Endothelial cell (in vitro differentiated cells): Measurements from ENCODE around the gene CENPM. TPM values are rescaled to one million over a fixed set of nuclear protein-coding genes. Genes with fewer than 3 reads are reported as not detected.

Source experiments
- DNase-seq: peaks from one replicate; pipeline ENCODE4 v3.0.0; 2021; ENCODE audit warnings: low spot score
- H3K27ac Mint-ChIP-seq: one replicate; pipeline ENCODE4 v1.8.0; 2021; ENCODE audit warnings: mixed read lengths, inconsistent platforms; ENCODE audit not compliant: unreplicated experiment
- H3K27me3 Mint-ChIP-seq: one replicate; pipeline ENCODE4 v1.8.0; 2021; ENCODE audit warnings: mild to moderate bottlenecking, moderate library complexity, mixed read lengths, inconsistent platforms; ENCODE audit not compliant: unreplicated experiment
- H3K36me3 Mint-ChIP-seq: one replicate; pipeline ENCODE4 v1.8.0; 2021; ENCODE audit warnings: mild to moderate bottlenecking, low read depth, mixed read lengths, inconsistent platforms; ENCODE audit not compliant: unreplicated experiment
- H3K4me1 Mint-ChIP-seq: one replicate; pipeline ENCODE4 v1.8.0; 2021; ENCODE audit warnings: mild to moderate bottlenecking, mixed read lengths, inconsistent platforms; ENCODE audit not compliant: unreplicated experiment
- H3K4me3 Mint-ChIP-seq: one replicate; pipeline ENCODE4 v1.8.0; 2021; ENCODE audit warnings: mild to moderate bottlenecking, mixed read lengths, inconsistent platforms; ENCODE audit not compliant: unreplicated experiment
- H3K9me3 Mint-ChIP-seq: one replicate; pipeline ENCODE4 v1.8.0; 2021; ENCODE audit warnings: mixed read lengths, inconsistent platforms; ENCODE audit not compliant: unreplicated experiment
- total RNA-seq: library from RNA; stranded (reverse); fragmentation: NEBNext Ultra II Directional; extraction: Animal tissue kit (Norgen Biotek cat#: 25700); gene quantifications from one replicate; pipeline ENCODE4 v1.2.1, GENCODE V29; 2021; ENCODE audit not compliant: unreplicated experiment
- TF ChIP-seq, protein P1 (sequence below): fragments of 200-600 bp; sonication (generic); IDR thresholded peaks from one replicate; pipeline ENCODE4 v1.5.0; 2021; ENCODE audit warnings: antibody characterized with exemption; ENCODE audit not compliant: unreplicated experiment

The CENPM gene
- total RNA-seq, 1 donor from 2014 or later, result 5.2 TPM

DNA sequence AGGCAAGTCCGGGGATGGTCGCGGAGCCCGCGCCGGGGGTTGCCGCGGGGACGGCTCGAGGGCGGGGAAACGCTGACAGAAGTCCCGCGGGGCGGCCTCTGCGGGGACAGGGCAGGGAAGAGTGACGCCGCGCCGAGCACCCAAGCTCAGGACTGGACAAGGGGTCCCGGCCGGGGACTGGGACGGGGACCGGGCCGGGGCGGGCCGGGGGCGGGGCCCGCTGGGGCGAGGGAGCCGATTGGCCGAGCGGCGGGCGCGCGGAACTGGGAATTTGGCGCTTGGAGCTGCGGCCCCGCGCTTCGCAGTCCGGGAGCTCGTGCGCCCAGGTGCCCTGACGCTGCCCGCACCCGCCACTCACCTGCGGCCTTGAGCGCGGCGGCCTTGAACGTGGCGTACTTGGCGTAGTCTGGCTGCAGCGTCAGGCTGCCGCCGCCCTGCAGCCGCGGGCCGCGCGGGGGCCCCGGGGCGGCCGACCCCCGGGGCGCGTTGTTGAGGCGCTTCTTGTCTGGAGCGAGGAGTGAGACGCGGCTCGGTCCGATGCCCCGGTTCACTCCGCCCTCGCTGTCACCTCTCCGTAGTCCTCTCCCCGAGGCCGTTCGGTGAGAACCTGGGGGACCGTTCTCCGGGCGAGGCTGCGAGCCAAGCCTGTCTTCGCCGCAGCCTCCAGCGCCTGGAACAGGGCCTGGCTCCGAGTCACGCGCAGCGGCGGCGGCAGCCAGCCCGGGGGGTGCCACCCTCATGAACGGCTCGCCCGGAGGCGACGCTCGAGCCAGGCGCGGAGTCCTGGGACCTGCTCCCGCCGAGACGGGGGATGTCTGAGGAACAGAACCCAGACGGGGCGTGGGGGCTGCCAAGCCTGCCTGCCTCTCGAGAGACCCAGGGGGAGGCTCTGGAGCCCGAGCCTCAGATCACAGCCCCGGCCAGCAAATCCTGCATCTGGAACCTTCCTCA lies 36.6 kb downstream of the CENPM start:
- H3K4me1 Mint-ChIP-seq, result peaks cover 9% of the 10 kb centered on the region
- TF ChIP-seq, protein P1, sequence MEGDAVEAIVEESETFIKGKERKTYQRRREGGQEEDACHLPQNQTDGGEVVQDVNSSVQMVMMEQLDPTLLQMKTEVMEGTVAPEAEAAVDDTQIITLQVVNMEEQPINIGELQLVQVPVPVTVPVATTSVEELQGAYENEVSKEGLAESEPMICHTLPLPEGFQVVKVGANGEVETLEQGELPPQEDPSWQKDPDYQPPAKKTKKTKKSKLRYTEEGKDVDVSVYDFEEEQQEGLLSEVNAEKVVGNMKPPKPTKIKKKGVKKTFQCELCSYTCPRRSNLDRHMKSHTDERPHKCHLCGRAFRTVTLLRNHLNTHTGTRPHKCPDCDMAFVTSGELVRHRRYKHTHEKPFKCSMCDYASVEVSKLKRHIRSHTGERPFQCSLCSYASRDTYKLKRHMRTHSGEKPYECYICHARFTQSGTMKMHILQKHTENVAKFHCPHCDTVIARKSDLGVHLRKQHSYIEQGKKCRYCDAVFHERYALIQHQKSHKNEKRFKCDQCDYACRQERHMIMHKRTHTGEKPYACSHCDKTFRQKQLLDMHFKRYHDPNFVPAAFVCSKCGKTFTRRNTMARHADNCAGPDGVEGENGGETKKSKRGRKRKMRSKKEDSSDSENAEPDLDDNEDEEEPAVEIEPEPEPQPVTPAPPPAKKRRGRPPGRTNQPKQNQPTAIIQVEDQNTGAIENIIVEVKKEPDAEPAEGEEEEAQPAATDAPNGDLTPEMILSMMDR, result no peak
- no peaks in the 10 kb centered on the region for H3K9me3 Mint-ChIP-seq
- DNase-seq, result peak; percentile 42
- no peak overlapping the region for H3K4me3 Mint-ChIP-seq
- H3K27ac Mint-ChIP-seq, result no peak overlapping the region
- H3K27me3 Mint-ChIP-seq, result peaks cover 25% of the 10 kb centered on the region
- H3K36me3 Mint-ChIP-seq, result peaks cover 10% of the 10 kb centered on the region

DNA sequence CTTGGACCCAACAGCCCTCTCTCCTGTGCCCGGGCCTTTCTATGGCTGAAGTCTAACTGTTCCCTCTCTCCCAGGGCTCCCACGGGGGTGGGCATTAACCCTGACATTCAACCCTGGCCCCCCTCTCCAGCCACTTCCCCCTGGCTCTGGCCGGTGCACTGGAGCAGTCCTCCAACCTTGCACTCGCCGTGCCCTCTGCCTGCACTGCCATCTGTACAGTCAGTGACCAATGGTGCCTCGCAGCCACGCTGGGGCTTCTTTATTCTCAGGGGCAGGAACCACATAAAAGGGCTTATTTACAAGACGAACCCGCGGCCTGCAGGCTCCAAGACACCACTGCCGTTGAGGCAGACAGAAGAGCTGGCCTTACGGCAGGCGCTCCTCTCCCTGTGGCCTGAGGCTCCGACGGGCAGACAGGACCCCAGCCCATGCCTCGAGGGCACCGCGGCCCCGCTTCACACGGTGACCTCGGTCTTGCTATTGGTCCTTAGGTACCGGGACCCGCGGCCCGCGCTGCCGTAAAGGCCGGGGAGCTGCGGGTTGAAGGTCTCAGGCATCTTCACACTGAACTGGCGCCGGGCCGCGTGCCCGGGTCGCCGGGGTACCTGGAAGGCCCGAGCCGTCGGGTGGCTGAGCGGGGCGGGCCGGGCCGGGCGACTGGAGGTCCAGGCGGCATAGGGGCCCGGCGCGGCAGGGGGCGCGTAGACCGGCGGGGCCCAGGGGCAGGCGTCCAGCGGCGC lies 37.5 kb downstream of the CENPM start:
- Mint-ChIP-seq H3K27ac (peak overlapping the region; percentile 67), H3K36me3 (peaks cover 10% of the 10 kb centered on the region), H3K9me3 (no peaks in the 10 kb centered on the region), H3K4me3 (no peak overlapping the region), H3K4me1 (peaks cover 9% of the 10 kb centered on the region), H3K27me3 (peaks cover 25% of the 10 kb centered on the region)
- TF ChIP-seq, protein P1, result no peak
- peak; percentile 13 for DNase-seq

DNA sequence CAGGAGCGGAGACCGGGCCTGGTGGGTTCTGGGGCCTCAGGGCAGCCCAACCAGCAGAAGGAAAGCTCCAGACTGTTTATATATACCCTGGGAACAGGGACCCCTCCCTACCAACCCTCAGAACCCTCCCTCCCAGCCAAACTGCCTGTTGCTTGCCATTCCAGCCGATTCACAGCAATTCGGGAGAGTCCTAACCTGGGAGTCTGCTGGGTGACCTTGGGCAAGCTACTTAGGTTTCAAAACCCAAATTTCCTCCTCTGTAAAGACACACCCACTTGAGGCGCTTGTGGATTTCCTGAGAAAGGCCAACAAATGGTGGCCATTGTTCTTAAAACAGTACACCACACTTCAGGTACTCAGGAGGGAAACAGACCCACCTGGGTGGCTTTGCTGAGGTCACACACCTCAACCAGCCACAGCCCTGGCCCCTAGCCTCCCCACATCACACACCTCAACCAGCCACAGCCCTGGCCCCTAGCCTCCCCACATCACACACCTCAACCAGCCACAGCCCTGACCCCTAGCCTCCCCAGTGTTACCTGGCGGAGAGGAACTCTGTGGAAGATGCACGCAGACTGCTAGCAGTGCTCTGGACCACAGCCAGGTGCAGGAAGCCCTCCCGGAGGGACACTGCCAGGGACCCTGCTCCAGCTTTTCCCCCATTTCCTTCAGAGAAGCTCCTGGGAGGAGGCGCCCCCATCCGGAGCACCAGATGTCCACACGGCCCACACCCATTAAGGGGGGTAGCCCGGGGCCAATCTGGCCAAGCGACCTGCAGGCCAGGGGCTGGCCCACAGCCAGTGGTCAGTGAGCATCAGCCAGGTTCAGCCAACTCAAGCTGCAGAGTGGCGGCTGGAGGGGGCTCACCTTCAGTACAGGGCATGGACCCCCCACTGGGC lies 38.3 kb downstream of the CENPM start:
- Mint-ChIP-seq H3K9me3 (no peaks in the 10 kb centered on the region), H3K36me3 (peaks cover 15% of the 10 kb centered on the region), H3K27me3 (peaks cover 25% of the 10 kb centered on the region), H3K4me3 (no peak overlapping the region), H3K4me1 (peaks cover 9% of the 10 kb centered on the region), H3K27ac (no peak overlapping the region)
- TF ChIP-seq, protein P1, result no peak
- DNase-seq, result peak; percentile 15

DNA sequence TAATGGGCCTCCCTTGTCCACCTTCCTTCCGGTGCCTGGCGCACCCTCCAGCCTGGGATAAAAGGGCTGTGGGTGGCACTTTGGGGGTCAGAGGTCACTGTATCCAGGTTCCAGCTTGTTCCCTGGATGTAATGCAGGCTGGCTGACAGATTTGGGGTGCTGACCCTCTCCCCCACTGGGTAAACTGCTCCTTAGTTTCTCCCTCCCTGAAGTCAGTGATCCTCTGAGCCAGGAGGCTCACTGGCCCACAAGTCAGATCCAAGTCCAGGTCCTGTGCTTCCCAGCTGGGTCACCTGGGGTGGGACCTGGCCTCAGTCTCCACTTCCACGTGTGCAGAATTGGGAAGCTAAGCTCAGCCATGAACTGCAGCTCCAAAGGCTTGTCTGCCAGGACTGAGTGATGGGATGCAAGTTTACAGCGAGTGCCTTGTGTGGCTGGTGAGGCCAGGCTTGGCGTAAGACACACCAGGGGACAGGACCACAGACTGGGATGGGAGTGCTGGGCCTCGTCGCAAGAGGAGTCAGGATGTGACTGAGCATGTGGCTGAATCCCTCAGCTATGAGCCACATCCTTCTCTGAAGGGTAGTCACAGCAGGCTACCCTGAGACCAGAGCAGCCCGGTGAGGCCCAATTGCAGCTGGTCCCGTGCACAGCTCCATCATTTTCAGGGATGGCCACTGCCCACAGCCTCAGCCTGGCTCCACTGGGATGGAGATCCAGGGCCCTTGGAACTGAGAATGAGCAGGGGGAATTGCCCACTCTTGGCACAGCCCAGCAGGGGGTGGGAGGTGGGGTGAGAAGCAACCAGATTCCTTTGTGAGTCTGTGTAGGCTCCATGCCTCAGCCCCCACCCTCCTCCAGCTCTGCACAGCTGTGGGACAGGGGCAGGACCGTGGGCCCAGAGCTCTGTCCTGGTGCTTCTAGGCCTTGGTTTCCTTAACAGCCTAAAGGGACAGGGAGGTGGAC lies 39.2 kb downstream of the CENPM start:
- no peaks in the 10 kb centered on the region for H3K9me3 Mint-ChIP-seq
- H3K27me3 Mint-ChIP-seq, result peaks cover 20% of the 10 kb centered on the region
- peak; percentile 12 for DNase-seq

More for the DNA sequence above, 39.2 kb downstream of the CENPM start:
- TF ChIP-seq, protein P1, result no peak
- peaks cover 18% of the 10 kb centered on the region for H3K36me3 Mint-ChIP-seq
- H3K4me3 Mint-ChIP-seq, result no peak overlapping the region
- peaks cover 9% of the 10 kb centered on the region for H3K4me1 Mint-ChIP-seq
- H3K27ac Mint-ChIP-seq, result no peak overlapping the region
